ENCODE measurements around the gene OOSP4A. TPM values are rescaled to one million over a fixed set of nuclear protein-coding genes. Genes with fewer than 3 reads are reported as not detected.
"Not testable (repeated sequence)": the region's sequence is repeated elsewhere in the genome, so short reads cannot be mapped to it uniquely, and the experiment has no call there.

Gene OOSP4A
- total RNA-seq, 2 experiments from 2014 or later: not detected

DNA sequence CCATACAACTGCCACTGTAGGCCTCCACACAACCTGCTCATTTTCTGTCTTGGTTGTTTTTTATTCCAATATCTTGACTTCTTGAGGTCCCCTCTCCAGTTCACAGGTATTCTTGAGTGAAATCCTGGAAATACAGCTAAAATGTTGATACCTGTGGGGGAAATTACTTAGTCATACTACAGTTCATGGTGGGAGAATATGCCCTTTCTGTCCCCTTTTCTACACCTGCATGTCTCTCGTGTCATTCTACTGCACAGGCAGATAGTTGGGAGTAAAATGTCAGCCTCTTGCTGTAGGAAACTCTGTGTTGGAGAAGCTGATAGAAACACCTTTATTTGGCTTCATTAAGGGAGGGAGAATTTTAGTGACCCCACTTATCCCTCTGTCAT is 4.6 kb downstream of the OOSP4A start:
- ChIA-PET POLR2A (no interaction called here), CTCF (interaction anchor here (0.5 kb wide), 1 partner anchor 128 kb away, joined by 3 read pairs; no protein-coding TSS in a partner anchor)

DNA sequence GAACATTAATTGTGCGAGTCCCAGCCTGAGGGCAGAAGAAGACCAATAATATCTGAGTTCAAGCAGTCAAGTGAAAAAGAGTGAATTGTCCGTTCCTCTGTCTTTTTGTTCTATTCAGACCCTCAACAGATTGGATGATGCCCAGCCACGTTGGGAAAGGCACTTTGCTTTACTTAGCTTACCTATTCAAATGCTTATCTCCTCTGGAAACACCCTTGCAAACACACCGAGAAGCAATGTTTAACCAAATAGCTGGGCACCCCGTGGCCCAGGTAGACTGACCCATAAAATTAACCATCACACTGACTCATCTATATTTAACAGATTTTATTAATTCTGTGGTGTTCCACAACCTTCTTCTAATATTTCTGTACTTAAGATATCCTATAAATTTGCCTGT is 9.3 kb downstream of the OOSP4A start:
- ChIA-PET POLR2A (no interaction called here), CTCF (no interaction called here)

DNA sequence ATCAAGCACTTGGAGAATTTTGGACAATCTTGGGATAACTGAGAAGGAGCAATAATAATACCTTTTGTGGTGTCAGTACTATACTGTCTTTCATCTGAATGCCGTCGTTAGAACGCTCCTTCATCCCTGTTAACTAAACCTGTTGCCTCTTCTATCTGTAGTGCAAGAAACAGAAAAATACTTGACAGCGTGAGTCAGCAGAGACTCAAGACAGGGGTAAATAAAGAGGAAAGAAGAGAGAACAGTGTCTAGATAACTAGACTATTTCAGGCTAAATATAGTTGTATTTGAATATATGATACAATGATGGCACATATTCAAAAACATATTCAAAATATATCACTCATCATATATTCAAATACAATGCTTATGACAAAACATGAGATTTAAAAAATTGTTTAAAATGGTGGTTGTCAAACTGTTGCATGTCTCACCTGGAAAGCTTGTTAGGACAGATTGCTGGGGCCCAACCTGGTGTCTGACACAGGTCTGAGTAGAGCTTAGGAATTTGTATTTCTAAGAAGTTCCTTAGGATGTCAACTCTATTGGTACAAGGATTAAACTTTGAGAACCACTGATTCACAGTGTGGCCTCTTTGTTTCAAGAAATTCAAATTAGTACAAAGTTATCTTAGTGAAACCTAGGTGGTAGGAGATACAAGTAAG is 17.4 kb downstream of the OOSP4A start:
- POLR2A ChIA-PET: no interaction called here
- CTCF ChIA-PET: no interaction called here

DNA sequence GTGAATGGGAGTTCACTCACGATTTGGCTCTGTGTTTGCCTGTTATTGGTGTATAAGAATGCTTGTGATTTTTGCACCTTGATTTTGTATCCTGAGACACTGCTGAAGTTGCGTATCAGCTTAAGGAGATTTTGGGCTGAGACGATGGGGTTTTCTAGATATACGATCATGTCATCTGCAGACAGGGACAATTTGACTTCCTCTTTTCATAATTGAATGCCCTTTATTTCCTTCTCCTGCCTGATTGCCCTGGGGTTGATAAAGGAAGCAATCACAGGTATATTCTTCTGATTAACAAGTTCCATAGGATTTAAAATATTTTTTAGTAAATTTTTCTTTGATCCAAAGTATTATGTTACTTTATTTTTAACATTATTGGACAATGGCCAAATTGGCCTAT is 18.2 kb downstream of the OOSP4A start:
- CTCF ChIA-PET, POLR2A ChIA-PET: not testable (repeated sequence)

DNA sequence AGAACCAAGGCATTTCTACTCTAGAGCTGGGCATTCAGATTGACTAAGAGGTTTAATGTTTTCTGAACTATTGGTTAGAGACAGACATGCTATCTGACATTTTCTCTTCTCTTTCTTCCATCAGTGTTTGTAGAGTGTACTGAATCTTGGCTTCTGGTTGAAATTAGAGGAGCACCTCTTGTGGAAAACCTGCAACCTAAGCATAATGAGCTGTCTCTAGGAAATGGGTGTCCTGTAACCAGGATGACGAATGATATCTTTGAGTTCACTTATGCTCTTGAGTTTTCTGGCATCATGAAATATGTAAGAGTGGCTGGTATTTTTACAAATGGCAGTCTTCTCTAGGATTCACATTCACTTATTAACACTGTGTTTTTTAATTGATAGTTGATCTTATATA is 19.4 kb downstream of the OOSP4A start:
- CTCF ChIA-PET: no interaction called here
- POLR2A ChIA-PET: no interaction called here

DNA sequence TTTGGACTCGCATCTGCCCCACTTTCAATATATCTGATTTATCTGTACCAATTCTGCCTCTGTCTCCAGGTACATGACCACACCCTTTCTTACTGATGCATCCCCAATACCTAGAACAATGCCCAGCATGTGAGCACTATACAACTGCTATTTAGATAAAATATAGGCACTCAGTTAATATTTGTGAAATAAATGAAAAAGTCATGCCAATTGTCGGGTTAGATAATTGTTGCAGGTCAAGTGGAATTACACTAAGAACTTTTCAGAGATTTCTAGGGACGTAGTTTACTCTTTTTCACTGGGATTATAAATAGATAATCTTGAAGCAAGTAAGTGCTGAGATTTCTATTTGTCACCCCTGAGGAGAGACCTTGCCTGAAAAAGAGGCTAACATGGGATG is 20.5 kb downstream of the OOSP4A start:
- CTCF ChIA-PET: no interaction called here
- POLR2A ChIA-PET: no interaction called here

DNA sequence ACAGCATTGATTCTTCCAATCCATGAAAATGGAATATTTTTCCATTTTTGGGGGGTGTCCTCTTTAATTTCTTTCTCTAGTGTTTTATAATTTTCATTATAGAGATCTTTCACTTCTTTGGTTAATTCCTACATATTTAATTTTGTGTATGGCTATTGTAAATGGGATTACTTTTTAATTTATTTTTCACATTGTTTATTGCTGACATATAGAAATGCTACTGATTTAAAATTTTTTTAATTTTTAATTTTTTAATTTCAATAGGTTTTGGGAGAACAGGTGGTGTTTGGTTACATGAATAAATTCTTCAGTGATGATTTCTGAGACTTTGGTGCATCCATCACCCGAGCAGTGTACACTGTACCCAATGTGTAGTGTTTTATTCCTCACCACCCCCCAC is 26.6 kb downstream of the OOSP4A start:
- CTCF ChIA-PET: no interaction called here

DNA sequence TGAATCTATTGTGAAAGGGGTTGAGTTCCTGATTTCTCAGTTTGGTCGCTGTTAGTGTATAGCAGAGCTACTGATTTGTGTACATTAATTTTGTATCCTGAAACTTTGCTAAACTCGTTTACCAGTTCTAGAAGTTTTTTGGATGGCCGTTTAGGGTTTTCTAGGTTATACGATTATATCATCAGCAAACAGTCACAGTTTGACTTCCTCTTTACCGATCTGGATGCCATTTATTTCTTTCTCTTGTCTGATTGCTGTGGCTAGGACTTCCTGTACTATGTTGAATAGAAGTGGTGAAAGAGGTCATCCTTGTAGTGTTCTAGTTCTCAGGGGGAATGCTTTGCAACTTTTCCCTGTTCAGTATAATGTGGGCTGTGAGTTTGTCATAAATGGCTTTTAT is 28.6 kb downstream of the OOSP4A start:
- ChIA-PET POLR2A (no interaction called here), CTCF (no interaction called here)

More for the DNA sequence above, 26.6 kb downstream of the OOSP4A start:
- POLR2A ChIA-PET: no interaction called here

DNA sequence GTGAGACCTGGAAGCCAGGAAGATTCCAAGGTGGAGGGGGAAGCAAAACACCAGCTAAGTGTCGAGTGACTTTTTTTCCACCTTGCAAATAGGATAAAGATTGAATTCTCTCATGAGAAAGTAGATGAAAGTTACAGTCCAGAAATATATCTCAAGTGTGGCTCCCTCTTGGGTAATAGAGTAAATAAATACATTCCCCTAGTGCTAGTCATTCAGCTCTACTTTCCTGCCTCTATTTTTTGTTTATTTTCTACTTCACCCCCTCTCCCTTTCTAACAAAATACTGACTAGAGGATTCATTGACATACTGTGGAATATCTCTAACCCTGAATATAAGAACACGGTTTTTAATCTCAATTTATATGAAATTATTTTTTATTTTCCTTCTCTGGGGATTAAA is 34.0 kb downstream of the OOSP4A start:
- ChIA-PET CTCF (interaction anchor here (1.7 kb wide), 1 partner anchor 79 kb away, joined by 3 read pairs; no protein-coding TSS in a partner anchor), POLR2A (no interaction called here)

DNA sequence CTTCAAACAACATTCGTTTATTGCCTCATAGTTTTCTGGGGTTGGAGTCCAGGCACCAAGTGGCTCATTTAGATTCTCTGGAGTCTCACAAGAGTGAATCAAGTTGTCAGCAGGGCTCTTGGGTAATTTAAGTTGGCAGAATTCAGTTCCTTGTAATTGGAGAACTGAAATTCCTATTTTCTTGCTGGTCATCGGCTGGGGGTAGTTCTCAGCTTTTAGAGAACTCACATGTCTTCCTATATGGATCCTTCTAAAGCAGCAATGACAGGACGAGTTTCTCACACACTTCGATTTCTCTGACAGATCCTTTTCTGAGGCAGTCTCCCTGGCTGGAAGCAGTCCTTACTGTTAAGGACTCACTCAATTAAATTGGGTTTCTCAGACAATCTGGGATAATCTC is 35.9 kb downstream of the OOSP4A start:
- ChIA-PET POLR2A (no interaction called here), CTCF (no interaction called here)

DNA sequence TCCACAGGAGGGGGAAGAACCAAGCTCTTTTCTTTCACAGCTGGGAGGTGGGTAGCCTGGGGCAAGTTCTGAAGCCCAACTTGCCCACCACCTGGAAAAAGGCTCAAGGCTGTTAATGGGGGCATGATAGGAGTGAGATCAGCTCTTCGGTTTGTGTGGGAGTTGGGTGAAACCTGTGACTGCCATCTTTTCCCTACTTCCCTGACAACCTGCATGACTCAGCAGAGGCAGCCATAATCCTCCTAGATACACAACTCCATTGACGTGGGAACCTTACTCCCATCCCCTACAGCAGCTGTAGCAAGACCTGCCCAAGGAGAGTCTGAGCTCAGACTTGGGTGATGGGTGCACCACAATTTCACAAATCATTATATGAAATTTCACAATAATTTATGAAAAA is 39.9 kb downstream of the OOSP4A start:
- ChIA-PET POLR2A (no interaction called here), CTCF (interaction anchor here (0.5 kb wide), 1 partner anchor 180 kb away, joined by 3 read pairs; no protein-coding TSS in a partner anchor)

DNA sequence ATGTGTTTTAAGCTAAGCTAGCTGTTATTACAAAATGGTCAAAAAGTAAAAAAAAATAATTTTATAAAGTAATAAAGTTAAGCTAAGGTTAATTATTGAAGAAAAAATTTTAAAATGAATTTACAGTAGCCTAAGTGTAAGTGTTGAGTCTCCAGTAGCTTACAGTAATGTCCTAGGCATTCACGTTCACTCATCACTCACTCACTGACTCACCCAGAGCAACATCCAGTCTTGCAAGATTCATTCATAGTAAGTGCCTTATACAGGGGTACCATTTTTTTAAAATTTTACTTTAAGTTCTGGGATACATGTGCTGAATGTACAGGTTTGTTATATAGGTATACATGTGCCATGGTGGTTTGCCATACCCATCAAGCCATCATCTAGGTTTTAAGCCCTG is 41.5 kb downstream of the OOSP4A start:
- ChIA-PET CTCF (no interaction called here), POLR2A (no interaction called here)

DNA sequence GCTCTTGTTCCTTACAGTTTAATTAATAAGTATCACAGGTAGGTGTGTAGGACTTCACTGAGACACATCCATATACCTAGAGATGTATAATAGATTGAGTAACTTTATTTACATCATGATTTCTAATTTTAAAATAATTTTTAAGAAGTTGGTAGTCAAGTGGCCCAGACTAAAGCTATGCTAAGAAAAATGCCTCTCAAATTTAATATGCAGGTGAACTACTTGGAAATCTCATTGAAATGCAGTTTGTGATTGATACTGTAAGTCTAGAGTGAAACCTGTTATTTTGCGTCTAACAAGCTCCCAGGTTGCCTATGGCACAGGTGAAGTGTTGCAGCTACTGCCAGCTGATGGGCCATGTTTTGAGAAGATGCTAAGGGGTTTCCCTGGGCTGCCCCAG is 53.0 kb downstream of the OOSP4A start, which contains the start of gene OOSP4B:
TSS of gene OOSP4B (plus strand) at position 301 of the 400 bp plus-strand sequence.
- ChIA-PET CTCF (no interaction called here), POLR2A (no interaction called here)

DNA sequence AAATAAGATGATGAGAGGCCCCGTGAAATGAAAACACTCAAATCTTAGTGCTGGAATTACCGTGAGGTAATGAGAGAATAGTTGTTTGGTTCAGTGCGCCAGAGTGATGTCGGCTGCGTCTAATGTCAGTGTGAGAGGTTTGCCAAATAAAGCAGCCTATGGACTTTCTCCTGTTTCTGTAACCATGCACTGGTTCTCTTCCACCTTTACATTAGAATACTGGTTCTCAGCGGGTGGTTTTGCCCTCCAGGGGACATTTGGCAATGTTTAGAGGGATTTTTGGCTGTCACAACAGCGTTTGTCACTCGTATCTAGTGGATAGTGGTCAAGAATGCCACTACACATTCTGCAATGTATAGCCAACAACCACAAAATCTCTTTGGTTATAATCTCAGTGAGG is 54.2 kb downstream of the OOSP4A start:
- CTCF ChIA-PET: no interaction called here
- POLR2A ChIA-PET: no interaction called here

Other genes with a start within 250 kb of the OOSP4A start
- gene STX3, start 208.7 kb upstream of the OOSP4A start, total RNA-seq: 1 to 10 TPM; 8.8 to 9.4 TPM
- gene MRPL16, start 153.3 kb upstream of the OOSP4A start, total RNA-seq: 10 to 100 TPM; 96.2 to 96.5 TPM
- gene CBLIF, start 118.5 kb upstream of the OOSP4A start, total RNA-seq: not detected
- gene TCN1, start 97.5 kb upstream of the OOSP4A start, total RNA-seq: not detected
- not detected for gene OOSP3, start 85.3 kb upstream of the OOSP4A start, total RNA-seq
- not detected for gene OOSP1, start 25.6 kb upstream of the OOSP4A start, total RNA-seq
- not detected for gene OOSP4B, start 53.1 kb downstream of the OOSP4A start, total RNA-seq
- gene OOSP2, start 76.4 kb downstream of the OOSP4A start, total RNA-seq: not detected
- gene MS4A3, start 92.6 kb downstream of the OOSP4A start, total RNA-seq: not detected
- gene MS4A2, start 124.6 kb downstream of the OOSP4A start, total RNA-seq: not detected
- not detected for gene MS4A6A, start 219.1 kb downstream of the OOSP4A start, total RNA-seq

Data from activated CD8-positive, alpha-beta memory T cell treated with anti-CD3 and anti-CD28 coated beads for 36 hours (primary cell).